Peyer's patch (tissue), 4 donors: ENCODE results near the gene FNDC1.

ENCODE experiments used
- POLR2A ChIP-seq, 2 donors: fragments of 450-650 bp; IDR thresholded peaks; one replicate each; pipeline ENCODE4 v1.5.1; 2017; ENCODE audit warnings: antibody characterized with exemption in 2 of 2, mild to moderate bottlenecking in 2 of 2, moderate library complexity in 2 of 2
- TF ChIP-seq, protein P1 (sequence below), 6 experiments: fragments of 450-650 bp in 4 of 6; fragments of 200-600 bp in 2 of 6; sonication (generic) in 1 of 6; IDR thresholded peaks; one replicate each; pipeline ENCODE4 v1.5.1; 2017 to 2019; ENCODE audit warnings: antibody characterized with exemption in 6 of 6, mild to moderate bottlenecking in 3 of 6, moderate library complexity in 1 of 6

DNA sequence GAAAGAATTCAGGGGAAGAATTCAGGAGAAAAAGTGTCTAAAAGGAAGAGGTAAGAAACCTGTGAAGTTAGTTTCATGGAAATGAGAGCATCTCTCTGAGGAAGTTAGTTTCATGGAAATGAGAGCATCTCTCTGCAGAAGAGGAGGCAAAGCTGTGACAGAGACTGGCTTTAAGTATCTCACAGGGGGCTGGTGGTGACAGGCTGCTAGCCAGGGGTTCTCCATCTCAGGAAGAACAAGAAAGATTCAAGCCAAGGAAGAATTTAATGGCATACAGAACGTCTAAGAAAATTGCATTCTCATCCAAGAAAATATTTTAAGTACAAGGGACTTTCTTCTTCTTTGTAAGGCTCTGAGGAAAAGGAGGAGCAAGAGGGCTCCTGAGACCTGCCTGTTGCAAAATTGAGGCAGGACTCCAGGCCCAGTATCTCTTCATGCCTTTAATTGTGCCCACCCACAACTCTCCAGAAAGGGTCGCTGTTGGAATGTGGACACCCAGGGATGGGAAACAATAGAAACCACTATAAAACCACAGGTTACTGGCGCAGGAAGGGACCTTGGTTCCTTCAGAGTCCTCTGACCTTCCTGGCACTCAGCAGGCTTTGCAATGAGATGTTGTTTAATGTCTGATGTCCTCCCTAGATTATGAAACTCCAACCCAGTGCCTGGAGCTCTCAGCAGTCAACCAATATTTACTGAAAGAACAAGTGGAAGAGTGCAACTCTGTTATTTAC, 136.8 kb downstream of the FNDC1 start:
- TF ChIP-seq, protein P1, sequence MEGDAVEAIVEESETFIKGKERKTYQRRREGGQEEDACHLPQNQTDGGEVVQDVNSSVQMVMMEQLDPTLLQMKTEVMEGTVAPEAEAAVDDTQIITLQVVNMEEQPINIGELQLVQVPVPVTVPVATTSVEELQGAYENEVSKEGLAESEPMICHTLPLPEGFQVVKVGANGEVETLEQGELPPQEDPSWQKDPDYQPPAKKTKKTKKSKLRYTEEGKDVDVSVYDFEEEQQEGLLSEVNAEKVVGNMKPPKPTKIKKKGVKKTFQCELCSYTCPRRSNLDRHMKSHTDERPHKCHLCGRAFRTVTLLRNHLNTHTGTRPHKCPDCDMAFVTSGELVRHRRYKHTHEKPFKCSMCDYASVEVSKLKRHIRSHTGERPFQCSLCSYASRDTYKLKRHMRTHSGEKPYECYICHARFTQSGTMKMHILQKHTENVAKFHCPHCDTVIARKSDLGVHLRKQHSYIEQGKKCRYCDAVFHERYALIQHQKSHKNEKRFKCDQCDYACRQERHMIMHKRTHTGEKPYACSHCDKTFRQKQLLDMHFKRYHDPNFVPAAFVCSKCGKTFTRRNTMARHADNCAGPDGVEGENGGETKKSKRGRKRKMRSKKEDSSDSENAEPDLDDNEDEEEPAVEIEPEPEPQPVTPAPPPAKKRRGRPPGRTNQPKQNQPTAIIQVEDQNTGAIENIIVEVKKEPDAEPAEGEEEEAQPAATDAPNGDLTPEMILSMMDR (IDR thresholded peaks at IDR 0.05) = no peak
- no peak for TF ChIP-seq POLR2A (IDR thresholded peaks at IDR 0.05)
